ENCODE data around the gene NCAPD2.

DNA sequence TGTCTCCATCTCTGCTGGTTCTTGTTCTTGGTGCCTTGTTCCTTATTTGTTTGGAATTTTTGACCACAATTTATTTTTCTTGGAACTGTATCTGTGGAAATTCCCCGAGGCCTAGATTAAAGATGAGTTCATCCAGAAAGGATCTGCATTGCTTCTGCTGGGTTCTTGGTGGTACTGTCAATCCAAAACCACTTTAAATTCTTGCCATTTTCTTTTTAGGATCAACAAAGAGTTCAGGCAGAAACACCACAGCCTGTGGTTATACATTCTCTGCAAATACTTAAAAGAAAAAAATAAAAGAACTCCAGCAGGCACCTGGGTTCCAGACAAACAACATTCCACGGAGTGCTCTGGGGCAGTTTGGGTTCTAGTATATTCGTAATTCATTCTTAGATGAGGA lies 17.4 kb upstream of the NCAPD2 start:
- TF ChIP-seq, protein P1, sequence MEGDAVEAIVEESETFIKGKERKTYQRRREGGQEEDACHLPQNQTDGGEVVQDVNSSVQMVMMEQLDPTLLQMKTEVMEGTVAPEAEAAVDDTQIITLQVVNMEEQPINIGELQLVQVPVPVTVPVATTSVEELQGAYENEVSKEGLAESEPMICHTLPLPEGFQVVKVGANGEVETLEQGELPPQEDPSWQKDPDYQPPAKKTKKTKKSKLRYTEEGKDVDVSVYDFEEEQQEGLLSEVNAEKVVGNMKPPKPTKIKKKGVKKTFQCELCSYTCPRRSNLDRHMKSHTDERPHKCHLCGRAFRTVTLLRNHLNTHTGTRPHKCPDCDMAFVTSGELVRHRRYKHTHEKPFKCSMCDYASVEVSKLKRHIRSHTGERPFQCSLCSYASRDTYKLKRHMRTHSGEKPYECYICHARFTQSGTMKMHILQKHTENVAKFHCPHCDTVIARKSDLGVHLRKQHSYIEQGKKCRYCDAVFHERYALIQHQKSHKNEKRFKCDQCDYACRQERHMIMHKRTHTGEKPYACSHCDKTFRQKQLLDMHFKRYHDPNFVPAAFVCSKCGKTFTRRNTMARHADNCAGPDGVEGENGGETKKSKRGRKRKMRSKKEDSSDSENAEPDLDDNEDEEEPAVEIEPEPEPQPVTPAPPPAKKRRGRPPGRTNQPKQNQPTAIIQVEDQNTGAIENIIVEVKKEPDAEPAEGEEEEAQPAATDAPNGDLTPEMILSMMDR (IDR thresholded peaks at IDR 0.05; ENCODE audit: insufficient read depth, low read length), result no peak
- no peak for TF ChIP-seq POLR2AphosphoS5 (IDR thresholded peaks at IDR 0.05; ENCODE audit: low read depth)
- no peak for TF ChIP-seq GABPA (IDR thresholded peaks at IDR 0.05; ENCODE audit: low read depth)

Data from HL-60 (cell line).